Thymus (tissue), 11 donors: ENCODE results near the gene TRMT13. TPM values are rescaled to one million over a fixed set of nuclear protein-coding genes. Genes with fewer than 3 reads are reported as not detected.

Experiments used
- DNase-seq, 9 donors: peaks; one replicate each; pipeline ENCODE4 v3.0.0-alpha.2; 2013; ENCODE audit warnings: low spot score in 9 of 9, low read depth in 6 of 9, missing footprints in 1 of 9
- H3K27ac ChIP-seq, 2 donors: one replicate each; pipeline ENCODE4 v1.5.1; 2013; ENCODE audit warnings: control low read depth in 1 of 2, low read depth in 1 of 2, low read length in 1 of 2, mild to moderate bottlenecking in 1 of 2, moderate library complexity in 1 of 2
- H3K27me3 ChIP-seq, 2 donors: one replicate each; pipeline ENCODE4 v1.5.1; 2013; ENCODE audit warnings: low read length in 1 of 2; ENCODE audit not compliant: control insufficient read depth in 2 of 2, insufficient read depth in 1 of 2
- H3K36me3 ChIP-seq, 2 donors: one replicate each; pipeline ENCODE4 v1.5.1; 2013; ENCODE audit warnings: low read length in 1 of 2, mild to moderate bottlenecking in 1 of 2, moderate library complexity in 1 of 2; ENCODE audit not compliant: control insufficient read depth in 2 of 2, insufficient read depth in 2 of 2
- H3K4me1 ChIP-seq, 2 donors: one replicate each; pipeline ENCODE4 v1.5.1; 2013; ENCODE audit warnings: low read length in 2 of 2; ENCODE audit not compliant: control insufficient read depth in 2 of 2, insufficient read depth in 2 of 2
- H3K4me3 ChIP-seq, 2 donors: one replicate each; pipeline ENCODE4 v1.5.1; 2013; ENCODE audit warnings: low read length in 2 of 2, control low read depth in 1 of 2, mild to moderate bottlenecking in 1 of 2
- H3K9me3 ChIP-seq, 2 donors: one replicate each; pipeline ENCODE4 v1.5.1; 2013; ENCODE audit warnings: low read length in 1 of 2, mild to moderate bottlenecking in 1 of 2; ENCODE audit not compliant: control insufficient read depth in 2 of 2, insufficient read depth in 1 of 2
- WGBS: extraction: QIAGEN DNeasy Blood & Tissue Kit; methylation state at CpG from one replicate; pipeline ENCODE4 v1.1.7; 2013; 5-methylcytosine and 5-hydroxymethylcytosine counted together
- polyA plus RNA-seq: library from polyadenylated mRNA; stranded (reverse); fragments of 200-250 nt; gene quantifications from one replicate; pipeline ENCODE4 v1.2.3, GENCODE V29; 2013
- total RNA-seq: library from RNA; stranded (reverse); fragments of 120-200 nt; gene quantifications from one replicate; pipeline ENCODE4 v1.2.4, GENCODE V29; 2013
- donor health status: healthy.

TRMT13 gene
- total and polyA plus RNA-seq, 2 donors, result 15.8 to 24.7 TPM

DNA sequence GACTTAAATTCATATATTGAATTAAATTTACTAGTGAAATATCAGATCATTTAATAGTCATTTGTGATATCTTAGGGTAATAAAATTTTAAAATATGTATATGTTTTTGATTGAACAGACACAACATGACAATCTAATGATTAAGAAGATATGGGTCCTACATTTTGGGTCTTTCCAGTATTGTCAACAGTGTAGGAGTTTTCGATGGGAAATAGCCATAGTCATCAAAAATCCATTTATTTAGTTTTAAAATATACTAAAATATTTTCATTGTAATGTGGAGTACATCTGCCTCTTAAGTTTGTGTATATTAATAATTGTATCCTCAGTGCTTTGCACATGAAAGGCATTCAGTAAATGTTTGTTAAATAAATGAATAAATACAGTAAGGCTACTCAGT, 14.0 kb downstream of the TRMT13 start:
- H3K4me1 ChIP-seq, result no peaks in the 10 kb centered on the region
- H3K27me3 ChIP-seq, result no peaks in the 10 kb centered on the region
- DNase-seq, result no peak
- H3K4me3 ChIP-seq, result no peak overlapping the region
- H3K36me3 ChIP-seq, result peaks cover 7 to 44% of the 10 kb centered on the region in 2 donors
- H3K9me3 ChIP-seq, result no peaks in the 10 kb centered on the region
- 97% methylated on average over 1 of the region's 1 CpG for WGBS
- no peak overlapping the region for H3K27ac ChIP-seq

DNA sequence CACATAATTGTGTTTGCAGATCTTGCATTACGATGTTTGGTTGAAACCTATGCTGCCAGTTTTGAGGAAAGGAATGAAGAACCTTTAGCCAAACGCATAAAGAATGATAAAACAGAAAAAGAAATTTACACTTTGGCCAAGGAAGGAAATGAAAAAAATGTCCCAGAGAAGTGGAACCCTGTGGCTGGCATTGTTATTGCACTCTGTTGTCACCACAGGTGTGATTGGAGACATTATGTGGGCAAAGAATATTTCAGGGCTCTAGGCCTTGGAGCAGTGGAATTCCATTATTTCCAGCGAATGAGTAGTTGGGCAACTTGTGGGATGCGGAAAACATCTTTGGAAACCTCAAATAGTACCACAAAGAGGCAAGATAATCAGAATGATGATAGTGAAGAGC, 14.9 kb downstream of the TRMT13 start:
- Histone ChIP-seq H3K36me3 (peaks cover 7 to 38% of the 10 kb centered on the region in 2 donors), H3K27ac (no peak overlapping the region), H3K4me1 (no peaks in the 10 kb centered on the region), H3K27me3 (no peaks in the 10 kb centered on the region), H3K4me3 (no peak overlapping the region), H3K9me3 (no peaks in the 10 kb centered on the region)
- over 99% methylated on average over 4 of the region's 4 CpGs for WGBS
- no peak for DNase-seq

DNA sequence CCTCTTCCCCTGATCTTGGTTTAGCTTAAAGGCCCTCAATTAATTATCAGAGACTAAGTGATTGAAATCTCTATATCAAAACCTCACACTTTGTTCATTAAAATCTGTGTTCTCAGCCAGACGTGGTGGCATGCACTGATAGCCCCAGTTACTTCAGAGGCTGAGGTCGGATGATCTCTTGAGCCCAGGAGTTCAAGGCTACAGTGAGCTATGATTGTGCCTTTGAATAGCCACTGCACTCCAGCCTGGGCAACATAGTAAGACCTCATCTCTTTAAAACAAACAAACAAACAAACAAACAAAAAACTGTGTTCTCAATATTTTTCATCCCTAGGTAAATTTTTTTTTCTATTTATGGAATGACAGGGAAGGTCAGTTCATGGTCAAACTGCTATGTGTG, 18.7 kb downstream of the TRMT13 start:
- H3K36me3 ChIP-seq, result peaks cover 0 to 8% of the 10 kb centered on the region in 2 donors
- WGBS, result 96% methylated on average over 2 of the region's 2 CpGs
- no peak for DNase-seq
- no peaks in the 10 kb centered on the region for H3K9me3 ChIP-seq
- H3K27me3 ChIP-seq, result no peaks in the 10 kb centered on the region
- H3K4me3 ChIP-seq, result no peak overlapping the region
- no peak overlapping the region for H3K27ac ChIP-seq
- H3K4me1 ChIP-seq, result no peaks in the 10 kb centered on the region

DNA sequence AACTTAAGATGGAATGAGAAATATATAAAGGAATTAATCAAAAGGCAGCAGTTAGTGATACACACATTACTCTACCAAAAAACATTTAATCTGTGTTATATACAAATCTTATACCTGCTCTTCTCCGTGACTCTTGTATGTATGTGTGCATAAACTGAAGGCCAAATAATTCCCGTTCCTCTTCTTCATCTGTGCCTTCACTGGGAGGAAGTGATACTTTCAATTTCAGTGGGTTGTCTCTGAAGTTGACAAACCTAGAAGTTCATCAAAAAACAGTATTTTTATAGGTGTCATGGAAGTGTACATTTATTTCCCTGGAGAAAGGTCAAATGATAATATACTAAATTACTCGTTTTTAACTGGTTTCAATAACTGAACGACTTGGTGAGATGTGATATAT, 19.3 kb downstream of the TRMT13 start:
- no peak for DNase-seq
- Histone ChIP-seq H3K27ac (no peak overlapping the region), H3K4me1 (no peaks in the 10 kb centered on the region), H3K4me3 (no peak overlapping the region), H3K27me3 (no peaks in the 10 kb centered on the region), H3K9me3 (no peaks in the 10 kb centered on the region), H3K36me3 (peaks cover 0 to 8% of the 10 kb centered on the region in 2 donors)
- WGBS, result 84% methylated on average over 4 of the region's 4 CpGs

DNA sequence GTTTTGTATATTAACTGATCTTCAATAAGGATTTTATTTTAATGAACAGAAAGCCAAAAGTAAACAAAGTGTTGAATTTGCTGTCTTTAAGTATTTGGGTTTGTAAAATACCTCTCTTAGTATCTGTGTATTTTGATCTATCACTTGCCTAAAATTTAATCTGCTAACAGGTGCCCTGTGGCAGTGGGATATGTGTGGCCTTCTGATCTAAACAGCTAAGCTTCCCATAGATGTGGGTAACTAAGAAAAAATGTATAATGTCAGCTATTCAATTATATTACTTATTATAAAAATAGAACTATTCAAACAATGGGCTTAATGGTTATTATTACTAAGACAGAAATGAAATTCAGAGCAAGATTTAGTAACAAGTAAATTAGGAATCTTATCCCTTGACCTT, 29.9 kb downstream of the TRMT13 start:
- H3K27ac ChIP-seq, result no peak overlapping the region
- no peaks in the 10 kb centered on the region for H3K4me1 ChIP-seq
- no peaks in the 10 kb centered on the region for H3K9me3 ChIP-seq
- H3K4me3 ChIP-seq, result no peak overlapping the region
- DNase-seq, result no peak
- no peaks in the 10 kb centered on the region for H3K36me3 ChIP-seq
- no peaks in the 10 kb centered on the region for H3K27me3 ChIP-seq

DNA sequence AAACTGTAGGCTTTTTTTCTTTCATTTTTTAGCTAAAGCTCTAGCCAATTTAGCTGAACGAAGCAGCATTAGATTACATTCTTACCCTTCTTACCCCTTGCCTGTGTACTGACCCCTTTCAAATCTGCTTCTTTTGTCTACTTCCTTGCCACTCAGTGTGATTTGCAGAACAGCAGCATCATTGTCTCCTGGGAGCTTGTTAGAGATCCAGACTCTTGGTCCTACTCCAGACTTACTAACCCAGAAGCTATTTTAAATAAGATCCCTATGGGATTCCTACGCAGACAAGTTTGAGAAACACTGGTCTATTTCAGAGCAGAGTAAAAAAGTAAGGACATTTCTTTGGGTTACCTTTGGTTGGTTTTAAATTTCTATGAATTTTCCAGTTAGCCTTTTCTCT, 31.3 kb downstream of the TRMT13 start:
- H3K4me1 ChIP-seq, result no peaks in the 10 kb centered on the region
- DNase-seq, result no peak
- H3K27ac ChIP-seq, result no peak overlapping the region
- no peaks in the 10 kb centered on the region for H3K9me3 ChIP-seq
- WGBS, result 96% methylated on average over 2 of the region's 2 CpGs
- H3K36me3 ChIP-seq, result no peaks in the 10 kb centered on the region
- H3K27me3 ChIP-seq, result no peaks in the 10 kb centered on the region
- no peak overlapping the region for H3K4me3 ChIP-seq

DNA sequence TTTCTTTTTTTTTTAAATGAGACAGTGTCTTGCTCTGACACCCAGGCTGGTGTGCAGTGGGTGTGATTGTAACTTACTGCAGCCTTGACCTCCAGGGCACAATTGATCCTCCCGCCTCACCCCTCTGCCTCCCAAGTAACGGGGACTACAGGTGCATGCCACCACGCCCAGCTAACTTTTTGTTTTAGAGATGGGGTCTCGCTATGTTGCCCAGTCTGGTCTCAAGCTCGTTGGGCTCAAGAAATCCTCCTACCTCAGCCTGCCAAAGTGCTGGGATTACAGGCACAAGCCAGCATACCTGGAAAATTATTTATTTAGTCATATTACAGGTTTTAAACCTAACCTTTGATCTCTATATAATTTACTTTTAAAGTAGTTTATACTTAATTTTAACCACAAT, 31.7 kb downstream of the TRMT13 start:
- Histone ChIP-seq H3K27me3 (no peaks in the 10 kb centered on the region), H3K4me1 (no peaks in the 10 kb centered on the region), H3K4me3 (no peak overlapping the region), H3K27ac (no peak overlapping the region), H3K36me3 (no peaks in the 10 kb centered on the region), H3K9me3 (no peaks in the 10 kb centered on the region)
- 98% methylated on average over 5 of the region's 5 CpGs for WGBS
- DNase-seq, result no peak

DNA sequence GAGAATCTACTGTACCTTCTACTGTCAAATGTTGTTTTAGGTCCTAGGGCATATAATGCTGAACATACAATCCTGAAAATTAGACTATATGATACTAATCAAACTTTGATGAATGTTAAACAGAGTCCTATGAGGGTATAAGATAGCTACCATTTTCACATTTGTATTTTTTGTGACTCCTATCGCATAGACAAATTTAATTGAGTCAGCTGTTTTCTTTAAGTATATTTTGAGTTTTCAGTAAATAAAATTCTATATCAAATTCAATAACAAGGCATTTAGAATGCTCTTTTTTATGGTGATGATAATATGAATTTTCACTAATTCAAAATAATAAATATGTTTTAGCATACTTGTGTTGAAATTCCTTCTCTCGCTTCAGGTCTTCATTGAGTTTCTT, 35.1 kb downstream of the TRMT13 start:
- no peak overlapping the region for H3K4me3 ChIP-seq
- H3K27ac ChIP-seq, result no peak overlapping the region
- no peak for DNase-seq
- over 99% methylated on average over 2 of the region's 2 CpGs for WGBS
- H3K27me3 ChIP-seq, result no peaks in the 10 kb centered on the region
- no peaks in the 10 kb centered on the region for H3K4me1 ChIP-seq
- no peaks in the 10 kb centered on the region for H3K9me3 ChIP-seq
- H3K36me3 ChIP-seq, result no peaks in the 10 kb centered on the region

DNA sequence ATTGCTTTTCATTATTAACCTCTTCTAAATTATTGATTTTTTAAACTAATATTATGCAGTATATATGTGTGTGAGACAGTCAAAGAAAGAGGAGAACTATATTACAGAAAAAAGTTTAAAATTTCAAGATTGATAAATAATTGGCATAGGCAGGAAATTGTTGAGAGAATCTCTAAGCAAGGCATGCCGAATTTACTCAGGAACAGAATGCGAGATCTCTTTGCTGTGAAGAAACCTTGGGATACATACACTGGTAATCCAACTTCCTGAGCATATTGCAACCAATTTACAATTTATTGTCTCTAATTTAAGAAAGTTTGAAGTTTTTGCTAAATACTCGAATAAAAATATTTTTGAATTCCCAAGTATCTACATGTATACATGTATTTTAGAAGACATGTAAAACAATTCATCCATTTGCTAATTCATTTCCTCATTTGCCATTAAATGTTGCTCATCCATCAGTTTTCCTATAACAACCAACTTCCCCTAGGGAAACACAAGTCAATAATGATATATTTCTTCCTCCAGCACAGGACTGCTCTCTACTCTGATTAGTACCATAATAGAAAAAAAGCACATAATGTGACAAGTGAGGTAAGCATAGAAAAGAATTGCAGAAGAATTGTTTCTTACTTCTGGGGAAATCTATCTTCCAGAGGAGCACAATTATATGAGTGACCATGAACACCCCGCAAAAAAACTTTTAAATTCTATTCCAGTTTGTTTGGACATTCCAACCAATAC, 44.5 kb downstream of the TRMT13 start:
- H3K27ac ChIP-seq, result no peak overlapping the region

More for the DNA sequence above, 44.5 kb downstream of the TRMT13 start:
- Histone ChIP-seq H3K27me3 (no peaks in the 10 kb centered on the region), H3K4me1 (no peaks in the 10 kb centered on the region), H3K36me3 (no peaks in the 10 kb centered on the region), H3K4me3 (no peak overlapping the region), H3K9me3 (no peaks in the 10 kb centered on the region)
- no peak for DNase-seq
- WGBS, result 97% methylated on average over 4 of the region's 4 CpGs
